ENCODE measurements around the gene KPRP.

Gene KPRP

DNA sequence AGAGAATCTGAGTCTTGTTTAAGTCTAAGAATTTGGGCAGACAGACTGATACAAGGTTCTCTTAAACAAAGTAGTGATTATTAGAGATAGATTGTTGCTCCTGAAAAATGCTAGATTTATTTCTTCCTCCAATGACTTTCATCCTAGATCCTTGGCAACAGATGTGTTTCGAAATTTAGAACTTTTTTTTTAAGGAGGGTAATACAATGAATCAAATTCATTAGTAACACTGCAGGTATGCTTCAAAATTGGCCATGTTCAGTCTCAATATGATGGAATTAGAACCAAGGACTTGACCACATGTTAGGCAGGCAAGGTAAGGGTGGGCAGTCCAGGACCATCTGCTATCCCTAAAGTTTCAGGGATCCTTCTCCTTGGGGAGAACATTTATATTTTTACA is 12.6 kb downstream of the KPRP start:
- no peak overlapping the region for H3K4me3 ChIP-seq (ENCODE audit: low read depth, low read length)
- TF ChIP-seq, protein P1, sequence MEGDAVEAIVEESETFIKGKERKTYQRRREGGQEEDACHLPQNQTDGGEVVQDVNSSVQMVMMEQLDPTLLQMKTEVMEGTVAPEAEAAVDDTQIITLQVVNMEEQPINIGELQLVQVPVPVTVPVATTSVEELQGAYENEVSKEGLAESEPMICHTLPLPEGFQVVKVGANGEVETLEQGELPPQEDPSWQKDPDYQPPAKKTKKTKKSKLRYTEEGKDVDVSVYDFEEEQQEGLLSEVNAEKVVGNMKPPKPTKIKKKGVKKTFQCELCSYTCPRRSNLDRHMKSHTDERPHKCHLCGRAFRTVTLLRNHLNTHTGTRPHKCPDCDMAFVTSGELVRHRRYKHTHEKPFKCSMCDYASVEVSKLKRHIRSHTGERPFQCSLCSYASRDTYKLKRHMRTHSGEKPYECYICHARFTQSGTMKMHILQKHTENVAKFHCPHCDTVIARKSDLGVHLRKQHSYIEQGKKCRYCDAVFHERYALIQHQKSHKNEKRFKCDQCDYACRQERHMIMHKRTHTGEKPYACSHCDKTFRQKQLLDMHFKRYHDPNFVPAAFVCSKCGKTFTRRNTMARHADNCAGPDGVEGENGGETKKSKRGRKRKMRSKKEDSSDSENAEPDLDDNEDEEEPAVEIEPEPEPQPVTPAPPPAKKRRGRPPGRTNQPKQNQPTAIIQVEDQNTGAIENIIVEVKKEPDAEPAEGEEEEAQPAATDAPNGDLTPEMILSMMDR (conservative IDR thresholded peaks at IDR 0.05; ENCODE audit: low read depth, low read length) = no peak
- no peak for DNase-seq (ENCODE audit: low read depth)

- H3K4me3 ChIP-seq (ENCODE audit: low read depth, low read length) = no peak within 1 kb of the TSS
- no peak for DNase-seq (ENCODE audit: low read depth)
- TF ChIP-seq, protein P1 (conservative IDR thresholded peaks at IDR 0.05; ENCODE audit: low read depth, low read length) = no peak
These were observed 17.1 kb downstream of the KPRP start, which contains the start of gene LCE1F for GRCh38 chr1:152774875-152775274. LCE1F (plus strand) TSS chr1:152775140; CDS start chr1:152776372, 1,232 bp downstream.

- DNase-seq (ENCODE audit: low read depth) = no peak
- TF ChIP-seq, protein P1 (conservative IDR thresholded peaks at IDR 0.05; ENCODE audit: low read depth, low read length) = no peak
- H3K4me3 ChIP-seq (ENCODE audit: low read depth, low read length) = no peak overlapping the region
These were observed 18.5 kb downstream of the KPRP start for GRCh38 chr1:152776361-152776760.

GRCh38 chr1:152777510-152778137 is 19.8 kb downstream of the KPRP start:
- TF ChIP-seq, protein P1 (conservative IDR thresholded peaks at IDR 0.05; ENCODE audit: low read depth, low read length) = no peak
- DNase-seq (ENCODE audit: low read depth) = no peak
- H3K4me3 ChIP-seq (ENCODE audit: low read depth, low read length) = no peak overlapping the region

DNA sequence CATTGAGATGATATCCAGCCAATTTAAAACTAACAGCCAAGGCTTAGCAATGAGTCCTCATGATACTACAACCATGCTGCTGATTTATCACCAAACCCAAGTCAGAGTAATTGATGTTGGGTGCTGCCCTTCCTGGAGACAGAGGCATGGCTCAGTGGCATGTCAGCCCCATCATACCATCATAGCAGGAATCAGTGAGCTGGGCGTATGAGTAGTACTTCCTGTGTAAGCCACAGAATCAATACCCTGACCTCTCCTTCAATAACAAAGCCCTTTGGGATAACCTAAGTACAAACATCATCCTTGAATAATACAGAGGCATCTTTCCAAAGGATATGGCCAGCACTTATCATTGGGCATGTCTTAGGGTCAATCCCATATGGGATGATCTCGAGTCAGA is 25.3 kb downstream of the KPRP start:
- H3K4me3 ChIP-seq (ENCODE audit: low read depth, low read length) = no peak overlapping the region
- TF ChIP-seq, protein P1 (conservative IDR thresholded peaks at IDR 0.05; ENCODE audit: low read depth, low read length) = no peak
- DNase-seq (ENCODE audit: low read depth) = no peak

- no peak within 1 kb of the TSS for H3K4me3 ChIP-seq (ENCODE audit: low read depth, low read length)
- DNase-seq (ENCODE audit: low read depth) = no peak
These were observed 28.3 kb downstream of the KPRP start, which contains the start of gene LCE1E for GRCh38 chr1:152786077-152786476. LCE1E (plus strand) TSS chr1:152786257; CDS start chr1:152787300, 1,043 bp downstream.

More at GRCh38 chr1:152786077-152786476, 28.3 kb downstream of the KPRP start, which contains the start of gene LCE1E:
- TF ChIP-seq, protein P1 (conservative IDR thresholded peaks at IDR 0.05; ENCODE audit: low read depth, low read length) = no peak

All from choroid plexus epithelial cell (primary cell).